Progenitor cell of endocrine pancreas (in vitro differentiated cells): ENCODE results near the gene PYGO2. TPM values are rescaled to one million over a fixed set of nuclear protein-coding genes. Genes with fewer than 3 reads are reported as not detected.

ENCODE experiments used
- DNase-seq: peaks from one replicate; pipeline ENCODE4 v3.0.0; 2021; ENCODE audit warnings: low spot score; ENCODE audit not compliant: unreplicated experiment
- H3K27ac Mint-ChIP-seq: 2 replicates; pipeline ENCODE4 v1.8.0; 2021; ENCODE audit warnings: mild to moderate bottlenecking, moderate library complexity, mixed read lengths
- H3K27me3 Mint-ChIP-seq: 2 replicates; pipeline ENCODE4 v1.8.0; 2021; ENCODE audit warnings: mixed read lengths
- H3K36me3 Mint-ChIP-seq: 2 replicates; pipeline ENCODE4 v1.8.0; 2022; ENCODE audit warnings: mixed read lengths; ENCODE audit not compliant: insufficient read depth
- H3K4me1 Mint-ChIP-seq: 2 replicates; pipeline ENCODE4 v1.8.0; 2021; ENCODE audit warnings: low read depth, mixed read lengths
- H3K4me3 Mint-ChIP-seq: 2 replicates; pipeline ENCODE4 v1.8.0; 2021; ENCODE audit warnings: low read depth, mild to moderate bottlenecking, moderate library complexity, mixed read lengths
- H3K9me3 Mint-ChIP-seq: 2 replicates; pipeline ENCODE4 v1.8.0; 2021; ENCODE audit warnings: low read depth, mixed read lengths
- CTCF ChIP-seq: fragments of 200-600 bp; sonication (generic); IDR thresholded peaks from one replicate; pipeline ENCODE4 v1.5.0; 2021; ENCODE audit warnings: antibody characterized with exemption, mild to moderate bottlenecking; ENCODE audit not compliant: unreplicated experiment
- total RNA-seq: library from RNA; stranded (reverse); gene quantifications from 2 replicates; pipeline ENCODE4 v1.2.1, GENCODE V29; 2021

Gene PYGO2
- total RNA-seq, 1 donor from 2014 or later = 52.7 TPM

DNA sequence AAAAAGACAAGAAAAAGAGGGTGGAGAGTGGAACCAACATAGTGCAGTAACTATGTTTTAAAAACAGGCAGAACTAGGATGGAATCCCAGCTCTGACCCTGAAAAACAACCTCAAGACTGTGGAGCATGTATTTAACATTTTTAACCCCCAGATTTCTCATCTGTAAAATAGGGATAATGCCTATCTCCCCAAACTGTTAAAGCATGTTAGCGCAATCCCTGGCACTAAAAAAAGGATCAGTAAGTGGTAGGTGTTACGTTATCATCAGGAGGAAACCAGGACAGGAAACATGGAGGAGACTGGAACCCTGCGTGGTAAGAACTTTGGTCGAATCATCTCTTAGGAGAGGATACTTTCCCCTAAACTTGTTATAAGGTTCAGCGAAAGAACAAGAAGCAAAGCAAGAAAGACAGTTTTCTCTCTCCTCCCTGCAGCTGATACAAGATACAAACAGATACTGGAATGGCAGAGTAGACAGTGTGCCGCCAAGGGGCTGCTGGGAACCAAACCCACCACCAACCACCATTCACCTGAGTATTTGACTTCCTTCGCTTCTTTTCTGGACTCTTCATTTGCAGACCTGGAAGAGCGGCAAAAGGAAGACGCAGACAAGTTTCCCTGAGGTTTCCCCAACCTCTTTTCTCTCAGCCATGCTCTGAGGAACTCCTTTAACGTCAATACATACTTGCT is 991 bp downstream of the PYGO2 start:
- Mint-ChIP-seq H3K36me3 (peaks cover 5% of the 10 kb centered on the region), H3K4me1 (peaks cover 32% of the 10 kb centered on the region), H3K4me3 (peak overlapping the region; percentile 92), H3K9me3 (no peaks in the 10 kb centered on the region), H3K27me3 (no peaks in the 10 kb centered on the region), H3K27ac (peak overlapping the region; percentile 96)
- no peak for TF ChIP-seq CTCF
- no peak for DNase-seq

- Mint-ChIP-seq H3K27me3 (no peaks in the 10 kb centered on the region), H3K9me3 (no peaks in the 10 kb centered on the region), H3K36me3 (peaks cover 4% of the 10 kb centered on the region), H3K4me3 (no peak overlapping the region), H3K4me1 (peaks cover 37% of the 10 kb centered on the region), H3K27ac (no peak overlapping the region)
- DNase-seq = no peak
- TF ChIP-seq CTCF = no peak
These were observed 2.2 kb downstream of the PYGO2 start for GRCh38 chr1:154959426-154959780.

GRCh38 chr1:154958681-154959425 is 2.7 kb downstream of the PYGO2 start:
- H3K27ac Mint-ChIP-seq = no peak overlapping the region
- peak overlapping the region; percentile 16 for H3K4me3 Mint-ChIP-seq

DNA sequence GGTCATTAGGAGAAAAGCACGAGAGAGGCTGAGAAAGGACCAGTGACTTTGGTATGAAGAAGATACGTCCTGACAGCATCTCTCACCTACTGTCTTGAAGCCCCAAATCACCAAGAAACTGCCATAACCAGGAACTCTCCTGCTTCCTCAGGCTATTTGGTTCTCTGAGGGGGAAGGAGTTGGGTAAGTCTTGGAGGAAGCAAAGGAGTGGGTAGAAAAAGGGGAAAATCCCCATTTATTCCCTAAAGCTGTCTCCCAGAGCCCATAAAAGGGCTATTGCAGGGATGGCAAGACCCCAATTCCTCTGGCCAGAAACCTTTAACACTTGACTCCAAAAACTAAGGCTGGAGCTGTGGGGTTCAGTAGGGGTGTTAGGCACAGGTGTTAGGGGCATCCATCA is 3.5 kb downstream of the PYGO2 start:
- Mint-ChIP-seq H3K27me3 (no peaks in the 10 kb centered on the region), H3K9me3 (no peaks in the 10 kb centered on the region), H3K36me3 (no peaks in the 10 kb centered on the region), H3K27ac (no peak overlapping the region), H3K4me3 (no peak overlapping the region), H3K4me1 (peaks cover 46% of the 10 kb centered on the region)
- no peak for DNase-seq
- TF ChIP-seq CTCF = no peak

More at GRCh38 chr1:154958681-154959425, 2.7 kb downstream of the PYGO2 start:
- no peaks in the 10 kb centered on the region for H3K9me3 Mint-ChIP-seq
- H3K36me3 Mint-ChIP-seq = peaks cover 2% of the 10 kb centered on the region
- H3K4me1 Mint-ChIP-seq = peaks cover 41% of the 10 kb centered on the region
- TF ChIP-seq CTCF = no peak
- no peak for DNase-seq
- H3K27me3 Mint-ChIP-seq = no peaks in the 10 kb centered on the region

DNA sequence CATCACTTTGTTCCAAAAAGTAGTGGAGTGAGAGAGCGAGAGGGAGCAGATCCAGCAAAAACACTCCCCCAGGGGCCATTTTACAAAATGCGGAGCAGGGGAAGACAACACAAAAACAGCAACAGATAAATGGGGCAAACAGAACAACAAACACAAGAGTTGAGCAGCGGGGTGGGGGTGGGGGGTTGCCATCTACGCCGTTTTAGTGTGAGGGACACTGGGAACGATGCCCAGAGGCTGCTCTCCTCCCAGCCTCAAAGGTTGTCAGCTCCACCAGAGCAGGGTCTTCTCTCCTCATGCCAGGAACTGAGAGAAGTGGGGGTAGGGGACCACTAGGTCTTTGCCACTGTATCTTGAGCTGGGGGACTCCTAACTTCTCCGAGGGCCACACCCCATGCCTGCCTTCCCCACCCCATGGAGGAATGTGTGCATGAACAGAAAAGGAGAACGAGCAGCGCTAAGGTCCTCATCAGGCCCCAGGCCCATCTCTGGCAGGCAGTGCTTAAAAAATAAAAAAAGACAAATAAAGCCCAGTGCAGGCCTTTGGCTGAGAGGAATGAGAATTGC is 4.4 kb downstream of the PYGO2 start:
- no peaks in the 10 kb centered on the region for H3K27me3 Mint-ChIP-seq
- peak overlapping the region; percentile 11 for H3K4me3 Mint-ChIP-seq
- no peaks in the 10 kb centered on the region for H3K36me3 Mint-ChIP-seq
- peaks cover 45% of the 10 kb centered on the region for H3K4me1 Mint-ChIP-seq
- H3K27ac Mint-ChIP-seq = peak overlapping the region; percentile 98
- no peak for DNase-seq
- no peak for TF ChIP-seq CTCF
- H3K9me3 Mint-ChIP-seq = no peaks in the 10 kb centered on the region
